Effector memory CD8-positive, alpha-beta T cell (primary cell): ENCODE data around the gene CES2.
"Not testable (repeated sequence)": the region's sequence is repeated elsewhere in the genome, so short reads cannot be mapped to it uniquely, and the experiment has no call there.

Experiments used
- ATAC-seq: fragments of 150-1000 bp; cut with Tn5 transposase; replicated peaks from 2 replicates; pipeline ENCODE4 v1.10.0; 2021; ENCODE audit warnings: mild to moderate bottlenecking, moderate library complexity
- DNase-seq, 3 experiments: peaks; one replicate each; pipeline ENCODE4 v3.0.0; 2021
- H3K27ac Mint-ChIP-seq, 2 donors: one replicate each; pipeline ENCODE4 v1.8.0; 2022; ENCODE audit warnings: mild to moderate bottlenecking in 2 of 2, mixed read lengths in 2 of 2, moderate library complexity in 2 of 2
- H3K27me3 Mint-ChIP-seq, 2 donors: one replicate each; pipeline ENCODE4 v1.8.0; 2022; ENCODE audit warnings: mixed read lengths in 2 of 2
- H3K36me3 Mint-ChIP-seq: one replicate; pipeline ENCODE4 v1.8.0; 2022; ENCODE audit warnings: mild to moderate bottlenecking, moderate library complexity, mixed read lengths; ENCODE audit not compliant: insufficient read depth
- H3K4me1 Mint-ChIP-seq, 2 donors: one replicate each; pipeline ENCODE4 v1.8.0; 2022; ENCODE audit warnings: low read depth in 2 of 2, mixed read lengths in 2 of 2
- H3K4me3 Mint-ChIP-seq, 2 donors: one replicate each; pipeline ENCODE4 v1.8.0; 2022; ENCODE audit warnings: mild to moderate bottlenecking in 2 of 2, mixed read lengths in 2 of 2, moderate library complexity in 2 of 2
- H3K9me3 Mint-ChIP-seq, 2 donors: one replicate each; pipeline ENCODE4 v1.8.0; 2022; ENCODE audit warnings: mixed read lengths in 2 of 2

CES2 gene

GRCh38 chr16:66896682-66897081 lies 38.6 kb upstream of the CES2 start:
- not testable (repeated sequence) for H3K4me3 Mint-ChIP-seq, H3K36me3 Mint-ChIP-seq, ATAC-seq, H3K27ac Mint-ChIP-seq, H3K9me3 Mint-ChIP-seq, H3K27me3 Mint-ChIP-seq, DNase-seq
- peaks cover 0 to 11% of the 10 kb centered on the region in 2 donors for H3K4me1 Mint-ChIP-seq

GRCh38 chr16:66898207-66898606 lies 37.1 kb upstream of the CES2 start:
- DNase-seq, result no peak
- Mint-ChIP-seq H3K27me3 (no peaks in the 10 kb centered on the region), H3K27ac (no peak overlapping the region)

GRCh38 chr16:66898933-66899309 lies 36.4 kb upstream of the CES2 start:
- Mint-ChIP-seq H3K36me3 (no peaks in the 10 kb centered on the region), H3K4me3 (no peak overlapping the region), H3K27me3 (no peaks in the 10 kb centered on the region), H3K9me3 (no peaks in the 10 kb centered on the region), H3K27ac (no peak overlapping the region), H3K4me1 (peaks cover 0 to 11% of the 10 kb centered on the region in 2 donors)
- ATAC-seq (no peak), DNase-seq (no peak)

More at GRCh38 chr16:66898207-66898606, 37.1 kb upstream of the CES2 start:
- H3K4me1 Mint-ChIP-seq, result peaks cover 0 to 11% of the 10 kb centered on the region in 2 donors
- no peaks in the 10 kb centered on the region for H3K9me3 Mint-ChIP-seq
- no peak overlapping the region for H3K4me3 Mint-ChIP-seq
- ATAC-seq, result no peak
- H3K36me3 Mint-ChIP-seq, result no peaks in the 10 kb centered on the region

DNA sequence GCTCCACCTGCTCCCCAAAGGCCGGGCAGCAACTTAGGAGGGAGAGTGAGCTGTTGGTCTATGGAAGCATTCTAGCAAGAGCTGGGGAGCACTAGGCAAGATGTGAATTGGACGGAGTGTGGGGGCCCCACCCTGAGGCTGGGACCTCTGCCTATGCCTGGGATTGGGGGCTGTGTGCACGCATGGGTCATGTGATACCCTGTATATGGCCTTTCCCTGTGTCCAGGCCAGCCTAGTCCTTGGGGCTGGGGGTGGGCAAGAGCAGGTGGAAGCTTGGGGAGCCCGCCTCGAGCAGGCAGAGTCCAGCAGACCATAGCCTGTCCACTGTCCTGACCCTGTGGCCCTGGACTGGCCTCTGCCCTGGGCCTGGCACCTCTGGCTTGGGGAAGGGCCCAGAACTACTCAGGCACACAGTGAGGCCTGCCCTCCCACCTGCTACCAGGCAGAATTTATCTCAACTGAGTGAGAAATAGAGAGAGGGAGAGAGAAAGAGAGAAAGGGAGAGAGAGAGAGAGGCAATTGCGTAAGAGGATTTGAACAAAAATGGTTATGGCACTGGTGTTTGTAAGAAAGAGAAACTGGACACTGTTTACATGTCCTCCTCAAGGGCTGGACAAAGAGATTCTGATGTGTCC lies 35.9 kb upstream of the CES2 start:
- no peak for ATAC-seq
- H3K27ac Mint-ChIP-seq, result no peak overlapping the region

GRCh38 chr16:66899945-66900710 lies 35.2 kb upstream of the CES2 start:
- ATAC-seq, result no peak
- no peak for DNase-seq
- H3K27me3 Mint-ChIP-seq, result no peaks in the 10 kb centered on the region
- no peak overlapping the region for H3K4me3 Mint-ChIP-seq
- H3K9me3 Mint-ChIP-seq, result no peaks in the 10 kb centered on the region
- peak overlapping the region in 1 of 2 donors; percentile 79 for H3K27ac Mint-ChIP-seq
- H3K4me1 Mint-ChIP-seq, result peaks cover 0 to 7% of the 10 kb centered on the region in 2 donors
- peaks cover under 1% of the 10 kb centered on the region for H3K36me3 Mint-ChIP-seq

More for the DNA sequence above, 35.9 kb upstream of the CES2 start:
- H3K36me3 Mint-ChIP-seq, result no peaks in the 10 kb centered on the region
- no peak overlapping the region for H3K4me3 Mint-ChIP-seq
- no peaks in the 10 kb centered on the region for H3K9me3 Mint-ChIP-seq
- no peaks in the 10 kb centered on the region for H3K27me3 Mint-ChIP-seq
- no peak for DNase-seq
- H3K4me1 Mint-ChIP-seq, result peaks cover 0 to 11% of the 10 kb centered on the region in 2 donors

DNA sequence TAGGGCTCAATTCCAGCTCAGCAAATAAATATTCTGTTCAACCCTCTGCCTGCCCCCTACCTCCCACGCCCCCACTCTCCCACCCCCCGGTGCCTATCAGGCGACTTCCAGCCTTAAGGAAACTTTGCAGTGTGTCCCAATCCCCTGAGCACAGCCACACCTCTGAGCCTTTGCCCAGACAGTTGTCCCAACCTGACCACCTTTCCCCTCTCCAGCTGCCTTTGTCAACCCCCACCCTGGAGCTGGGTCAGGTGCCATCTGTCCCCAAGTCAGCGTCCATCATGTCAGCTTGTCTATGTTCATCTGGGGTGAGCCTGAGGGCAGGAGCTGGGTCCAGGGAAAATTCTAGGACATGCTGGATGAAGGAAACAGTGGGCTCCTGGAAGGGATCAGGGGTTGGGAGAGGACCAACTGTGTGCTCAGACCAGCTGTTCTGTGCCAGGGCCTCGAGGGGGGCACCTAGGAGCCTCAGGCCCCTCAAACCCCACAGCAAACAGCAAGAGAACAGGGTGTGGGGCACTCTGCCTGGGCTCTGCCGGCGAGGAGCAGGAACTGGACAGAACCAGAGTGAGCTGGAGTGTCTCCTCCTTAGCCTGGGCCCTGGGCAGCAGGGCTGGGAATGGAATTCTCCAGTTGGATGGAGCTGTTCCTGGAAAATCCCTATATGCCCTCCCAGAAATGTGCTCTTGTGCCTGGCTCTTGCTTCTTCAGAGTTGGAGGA lies 34.4 kb upstream of the CES2 start:
- H3K9me3 Mint-ChIP-seq, result no peaks in the 10 kb centered on the region
- no peak for DNase-seq
- H3K27ac Mint-ChIP-seq, result no peak overlapping the region
- no peak overlapping the region for H3K4me3 Mint-ChIP-seq
- H3K36me3 Mint-ChIP-seq, result peaks cover 2% of the 10 kb centered on the region
- peaks cover 0 to 5% of the 10 kb centered on the region in 2 donors for H3K4me1 Mint-ChIP-seq
- H3K27me3 Mint-ChIP-seq, result no peaks in the 10 kb centered on the region
- no peak for ATAC-seq

- no peaks in the 10 kb centered on the region for H3K27me3 Mint-ChIP-seq
- no peak overlapping the region for H3K27ac Mint-ChIP-seq
- DNase-seq (no peak), ATAC-seq (no peak)
- no peaks in the 10 kb centered on the region for H3K9me3 Mint-ChIP-seq
- peaks cover 0 to 9% of the 10 kb centered on the region in 2 donors for H3K4me1 Mint-ChIP-seq
- peaks cover 2% of the 10 kb centered on the region for H3K36me3 Mint-ChIP-seq
- no peak overlapping the region for H3K4me3 Mint-ChIP-seq
Observed at GRCh38 chr16:66901626-66902025, 33.7 kb upstream of the CES2 start.

DNA sequence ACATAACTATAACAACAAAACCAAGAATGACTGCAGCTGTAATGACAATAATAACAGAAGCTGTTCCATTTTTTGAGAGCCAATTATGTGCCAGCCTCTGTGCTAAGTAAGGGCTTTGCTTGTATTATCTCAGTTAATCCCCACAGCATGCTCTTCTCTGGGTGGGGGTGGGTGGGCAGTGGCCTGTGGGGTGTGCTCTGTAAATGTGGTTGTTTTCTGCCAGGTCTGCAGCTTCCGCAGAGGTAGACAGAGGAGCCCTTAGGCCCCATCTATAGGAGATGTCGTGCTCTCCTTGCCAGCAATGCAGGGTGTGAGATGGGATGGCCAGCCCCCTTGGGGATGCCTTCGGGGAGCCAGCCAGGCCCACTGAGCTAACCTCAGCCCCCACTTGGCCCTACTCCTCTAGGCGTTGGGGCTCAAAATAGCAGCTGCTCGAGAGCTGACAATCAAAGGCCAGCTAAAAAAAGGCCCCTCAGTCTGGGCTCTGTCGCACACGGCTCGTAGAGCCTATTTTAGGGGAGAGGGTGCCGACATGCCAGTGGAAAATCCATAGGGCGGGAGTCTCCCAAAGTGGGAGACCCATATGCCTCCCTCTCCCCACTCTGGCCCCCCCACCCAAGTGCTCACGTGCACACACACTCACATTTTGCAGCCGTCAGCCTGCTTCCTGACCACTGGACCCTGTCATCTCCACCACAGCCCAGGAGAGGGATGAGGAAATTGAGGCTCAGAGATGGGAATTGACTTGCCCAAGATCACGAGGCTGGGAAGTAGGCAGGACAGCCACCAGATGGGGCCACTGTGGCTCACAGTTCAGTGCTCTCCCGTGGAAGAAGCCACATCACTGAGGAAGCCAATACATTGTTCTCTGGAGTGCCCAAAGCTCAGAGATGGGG lies 32.4 kb upstream of the CES2 start:
- Mint-ChIP-seq H3K4me3 (no peak overlapping the region), H3K36me3 (peaks cover 2% of the 10 kb centered on the region), H3K4me1 (peaks cover 0 to 9% of the 10 kb centered on the region in 2 donors), H3K9me3 (no peaks in the 10 kb centered on the region), H3K27ac (no peak overlapping the region), H3K27me3 (no peaks in the 10 kb centered on the region)
- no peak for ATAC-seq
- DNase-seq, result no peak

DNA sequence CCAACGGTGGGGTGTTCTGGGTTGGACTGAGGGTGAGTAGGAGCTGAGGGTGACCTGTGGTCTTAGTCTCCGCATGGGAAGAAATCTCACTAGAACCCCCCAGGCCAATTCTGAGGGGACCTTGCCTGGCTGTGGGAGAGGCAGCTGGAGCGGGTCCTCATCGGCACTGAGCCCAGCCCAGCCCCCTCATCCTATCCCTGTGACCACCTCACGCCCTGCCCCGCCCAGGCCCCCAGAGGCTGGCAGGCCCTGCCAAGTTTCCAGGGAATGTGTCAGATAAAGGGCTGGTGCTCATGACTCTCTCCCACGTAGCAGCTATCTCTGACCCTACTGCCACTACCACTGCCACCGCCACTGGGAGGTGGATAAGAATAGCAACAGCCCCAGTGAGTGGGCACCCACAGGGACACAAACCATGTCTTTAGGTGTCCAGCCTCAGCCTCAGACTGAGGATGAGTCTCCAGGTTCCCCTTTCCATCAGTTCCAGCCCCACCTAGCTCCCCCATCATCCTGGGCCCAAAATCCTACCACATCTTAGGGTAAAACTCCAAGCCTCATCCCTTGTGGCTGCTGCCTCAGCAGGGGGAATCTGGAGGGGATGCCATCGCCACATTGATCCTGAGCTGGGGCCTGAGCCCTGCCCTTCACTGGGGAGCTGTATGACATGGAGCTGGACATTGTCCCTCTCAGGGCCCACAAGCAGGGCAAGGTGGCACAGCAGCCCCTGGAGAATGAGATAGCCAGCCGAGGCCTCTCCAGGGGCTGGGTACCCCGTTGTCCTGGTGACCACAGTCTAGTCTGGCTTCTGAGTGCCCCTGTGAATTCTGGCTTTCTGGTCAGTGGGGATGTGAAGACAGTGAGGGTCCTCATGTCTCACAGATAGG lies 31.5 kb upstream of the CES2 start:
- Mint-ChIP-seq H3K27me3 (no peaks in the 10 kb centered on the region), H3K4me3 (no peak overlapping the region), H3K9me3 (no peaks in the 10 kb centered on the region), H3K4me1 (peaks cover 0 to 9% of the 10 kb centered on the region in 2 donors), H3K27ac (no peak overlapping the region), H3K36me3 (peaks cover 8% of the 10 kb centered on the region)
- ATAC-seq (no peak), DNase-seq (no peak)

DNA sequence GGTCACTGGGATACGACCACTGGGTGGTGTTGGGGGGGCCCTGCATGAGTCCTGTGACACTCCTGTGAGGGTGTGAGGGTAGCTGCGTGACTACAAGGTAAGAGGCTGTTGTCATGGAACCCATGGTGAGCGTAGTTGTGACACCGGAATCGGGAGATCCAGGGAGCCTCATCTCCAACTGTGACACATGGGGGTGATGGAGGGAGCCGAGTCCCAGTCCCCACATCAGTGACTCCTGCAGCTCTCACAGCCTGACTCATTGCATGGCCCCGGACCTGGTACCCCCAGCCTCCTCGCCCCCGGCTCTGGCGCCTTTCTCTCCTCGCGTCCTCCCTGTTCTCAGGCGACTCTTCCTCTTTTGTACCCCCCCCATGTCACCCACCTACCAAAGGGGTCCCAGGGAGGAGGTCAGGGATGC lies 30.9 kb upstream of the CES2 start:
- ATAC-seq, result no peak
- Mint-ChIP-seq H3K4me3 (no peak overlapping the region), H3K4me1 (peaks cover 0 to 9% of the 10 kb centered on the region in 2 donors), H3K27ac (no peak overlapping the region), H3K36me3 (peaks cover 8% of the 10 kb centered on the region), H3K27me3 (no peaks in the 10 kb centered on the region), H3K9me3 (no peaks in the 10 kb centered on the region)
- DNase-seq, result no peak

GRCh38 chr16:66904846-66905632 lies 30.3 kb upstream of the CES2 start:
- H3K36me3 Mint-ChIP-seq, result peaks cover 8% of the 10 kb centered on the region
- peaks cover 0 to 9% of the 10 kb centered on the region in 2 donors for H3K4me1 Mint-ChIP-seq
- DNase-seq (no peak), ATAC-seq (no peak)
- H3K4me3 Mint-ChIP-seq, result no peak overlapping the region
- H3K27ac Mint-ChIP-seq, result no peak overlapping the region
- H3K27me3 Mint-ChIP-seq, result no peaks in the 10 kb centered on the region
- H3K9me3 Mint-ChIP-seq, result no peaks in the 10 kb centered on the region
